C4-2B (cell line): Measurements from ENCODE around the gene TOR4A.

Experiments used
- H3K27ac ChIP-seq: fragments of 450-650 bp; 2 replicates; pipeline ENCODE4 v1.5.1; 2017
- ZFX ChIP-seq: fragments of 450-650 bp; IDR thresholded peaks from 2 replicates; pipeline ENCODE4 v1.6.1; 2017
- TF ChIP-seq, protein P1 (sequence below): fragments of 450-650 bp; conservative IDR thresholded peaks from 2 replicates; pipeline ENCODE4 v1.5.1; 2017; ENCODE audit warnings: mild to moderate bottlenecking

TOR4A gene

DNA sequence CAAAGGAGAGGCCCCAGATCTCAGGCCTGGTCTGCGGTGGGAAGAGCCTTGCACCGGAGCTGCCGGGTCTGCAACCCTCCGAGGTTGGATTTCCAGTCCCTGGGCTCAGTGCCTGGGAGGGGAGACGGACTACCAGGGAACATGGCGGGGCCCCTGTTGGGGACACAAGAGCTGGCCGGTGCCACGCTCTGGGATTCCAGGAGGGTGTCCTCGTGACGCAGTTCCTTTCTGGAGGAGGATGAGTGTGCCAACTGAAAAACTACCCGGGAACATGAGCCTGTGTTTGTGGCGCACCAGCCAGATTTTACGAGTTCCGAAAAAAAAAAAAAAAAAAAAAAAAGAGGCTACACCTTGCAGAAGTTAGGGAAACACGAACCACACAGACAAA lies 15.6 kb downstream of the TOR4A start:
- no peak for TF ChIP-seq ZFX
- TF ChIP-seq, protein P1, sequence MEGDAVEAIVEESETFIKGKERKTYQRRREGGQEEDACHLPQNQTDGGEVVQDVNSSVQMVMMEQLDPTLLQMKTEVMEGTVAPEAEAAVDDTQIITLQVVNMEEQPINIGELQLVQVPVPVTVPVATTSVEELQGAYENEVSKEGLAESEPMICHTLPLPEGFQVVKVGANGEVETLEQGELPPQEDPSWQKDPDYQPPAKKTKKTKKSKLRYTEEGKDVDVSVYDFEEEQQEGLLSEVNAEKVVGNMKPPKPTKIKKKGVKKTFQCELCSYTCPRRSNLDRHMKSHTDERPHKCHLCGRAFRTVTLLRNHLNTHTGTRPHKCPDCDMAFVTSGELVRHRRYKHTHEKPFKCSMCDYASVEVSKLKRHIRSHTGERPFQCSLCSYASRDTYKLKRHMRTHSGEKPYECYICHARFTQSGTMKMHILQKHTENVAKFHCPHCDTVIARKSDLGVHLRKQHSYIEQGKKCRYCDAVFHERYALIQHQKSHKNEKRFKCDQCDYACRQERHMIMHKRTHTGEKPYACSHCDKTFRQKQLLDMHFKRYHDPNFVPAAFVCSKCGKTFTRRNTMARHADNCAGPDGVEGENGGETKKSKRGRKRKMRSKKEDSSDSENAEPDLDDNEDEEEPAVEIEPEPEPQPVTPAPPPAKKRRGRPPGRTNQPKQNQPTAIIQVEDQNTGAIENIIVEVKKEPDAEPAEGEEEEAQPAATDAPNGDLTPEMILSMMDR = no peak
- H3K27ac ChIP-seq = no peak overlapping the region

DNA sequence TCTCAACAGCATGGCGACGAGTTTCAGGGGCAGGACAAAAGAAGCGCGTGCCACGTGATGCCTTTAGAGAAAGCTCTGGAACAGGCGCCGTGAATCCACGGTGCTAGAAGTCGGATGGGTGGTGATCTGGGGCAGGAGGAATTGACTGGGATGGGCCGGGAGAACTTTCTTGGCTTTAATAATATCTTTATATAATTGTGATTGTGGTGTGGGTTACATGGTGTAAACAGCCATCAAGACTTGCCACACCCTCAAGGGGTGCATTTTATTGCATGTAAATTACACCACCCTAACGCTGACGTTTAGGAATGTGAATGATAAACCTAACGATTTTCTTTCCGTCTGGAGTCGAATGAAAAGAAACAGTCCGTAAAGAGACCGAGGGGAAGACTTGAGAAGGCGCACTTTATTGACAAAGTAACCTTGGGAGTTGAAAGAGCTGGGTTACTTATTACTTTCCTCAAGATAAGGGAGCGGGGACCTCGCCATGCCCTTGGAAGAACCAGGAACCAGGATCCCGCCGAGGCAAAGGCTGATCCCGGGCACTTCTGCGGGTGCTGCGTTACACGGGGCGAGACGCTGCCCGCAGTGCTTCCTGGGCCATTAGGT lies 16.1 kb downstream of the TOR4A start:
- H3K27ac ChIP-seq = no peak overlapping the region
- TF ChIP-seq ZFX = no peak

DNA sequence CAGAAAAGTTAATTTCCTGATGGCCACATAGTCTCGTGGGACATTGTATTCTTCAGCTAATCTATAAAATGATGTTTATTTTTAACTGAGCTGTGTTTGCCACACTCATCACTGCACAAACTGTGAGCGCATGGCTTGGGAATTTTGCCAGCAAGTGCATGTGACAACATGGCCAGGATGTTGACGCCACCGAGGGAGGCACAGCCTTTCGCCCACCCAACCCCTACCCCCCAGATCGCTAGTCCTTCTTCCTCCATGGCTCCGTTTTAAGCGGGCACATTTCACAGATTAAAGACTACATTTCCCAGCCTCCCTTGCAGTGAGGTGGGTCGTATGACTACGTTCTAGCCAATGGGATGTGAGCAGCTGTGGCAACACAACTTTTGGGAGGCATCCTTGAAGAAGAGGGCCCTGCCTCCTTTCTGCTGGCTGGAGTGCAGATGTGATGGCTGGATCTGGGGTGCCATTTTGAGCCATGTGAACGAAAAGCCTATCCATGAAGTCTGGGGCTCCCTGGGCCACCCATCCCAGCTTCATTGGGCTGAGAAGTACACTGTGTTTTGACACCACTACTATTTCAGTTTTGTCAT lies 16.7 kb downstream of the TOR4A start:
- TF ChIP-seq, protein P1 = no peak
- no peak for TF ChIP-seq ZFX
- H3K27ac ChIP-seq = no peak overlapping the region

DNA sequence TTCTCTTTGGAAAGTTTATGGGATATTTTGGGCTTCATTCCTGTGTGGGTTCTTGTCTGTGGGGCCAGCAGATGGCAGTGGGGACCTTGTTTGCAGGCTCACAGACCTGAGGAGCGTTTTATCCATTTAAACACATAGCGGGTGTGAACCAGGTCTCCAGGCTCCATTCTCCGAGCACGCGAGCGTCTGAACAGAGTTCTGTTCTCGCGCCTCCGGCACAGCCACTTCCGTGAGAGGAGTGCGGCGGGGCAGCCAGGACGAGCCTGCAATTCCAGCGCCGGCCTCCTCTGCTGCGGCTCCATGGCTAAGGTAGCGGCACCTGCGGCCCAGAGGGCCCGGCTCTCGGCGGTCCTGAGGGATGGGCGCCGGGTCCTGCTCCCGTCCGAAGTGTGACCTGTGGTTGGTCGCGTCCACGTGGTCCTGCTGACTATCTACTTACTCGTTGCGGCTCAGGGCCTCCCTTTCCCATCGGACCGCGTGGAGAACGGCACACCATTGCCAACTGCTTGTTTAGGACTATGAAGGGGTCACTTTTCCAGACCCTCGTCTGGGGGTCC lies 17.2 kb downstream of the TOR4A start:
- peak overlapping the region; percentile 13; the same call in 1 of the 2 replicates for H3K27ac ChIP-seq

DNA sequence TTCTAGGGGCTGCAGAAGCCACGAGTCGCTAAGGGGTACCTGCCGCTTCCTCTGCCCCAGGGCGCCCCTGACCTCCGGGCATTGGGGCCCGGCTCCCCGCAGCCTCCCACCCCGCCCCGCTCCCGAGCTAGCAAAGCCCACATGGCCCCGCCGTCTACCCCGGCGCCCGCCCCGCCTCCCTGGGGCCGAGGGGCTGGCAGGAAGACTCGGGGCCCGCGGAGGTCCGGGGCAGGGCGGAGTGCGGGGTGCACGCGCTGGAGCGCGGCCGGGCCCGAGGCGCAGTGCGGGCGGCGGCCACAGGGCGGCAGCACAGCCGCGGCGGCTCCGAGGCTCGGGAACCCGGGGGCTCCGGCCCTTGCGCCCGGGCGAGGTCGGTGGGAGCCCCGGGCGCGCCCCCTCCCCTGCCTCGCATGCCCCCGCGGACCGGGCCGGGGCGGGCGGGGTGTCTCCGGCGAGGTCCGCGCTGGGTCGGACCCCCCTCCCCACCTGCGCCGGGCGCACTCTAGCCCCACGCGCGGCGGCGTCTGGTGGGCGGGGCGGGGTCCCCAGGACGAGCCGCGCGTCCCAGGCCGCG lies 17.8 kb downstream of the TOR4A start:
- TF ChIP-seq ZFX = no peak
- TF ChIP-seq, protein P1 = peak; percentile 97
- H3K27ac ChIP-seq = peak overlapping the region; percentile 13; the same call in 1 of the 2 replicates

More for the DNA sequence above, 17.2 kb downstream of the TOR4A start:
- TF ChIP-seq, protein P1 = no peak
- no peak for TF ChIP-seq ZFX

DNA sequence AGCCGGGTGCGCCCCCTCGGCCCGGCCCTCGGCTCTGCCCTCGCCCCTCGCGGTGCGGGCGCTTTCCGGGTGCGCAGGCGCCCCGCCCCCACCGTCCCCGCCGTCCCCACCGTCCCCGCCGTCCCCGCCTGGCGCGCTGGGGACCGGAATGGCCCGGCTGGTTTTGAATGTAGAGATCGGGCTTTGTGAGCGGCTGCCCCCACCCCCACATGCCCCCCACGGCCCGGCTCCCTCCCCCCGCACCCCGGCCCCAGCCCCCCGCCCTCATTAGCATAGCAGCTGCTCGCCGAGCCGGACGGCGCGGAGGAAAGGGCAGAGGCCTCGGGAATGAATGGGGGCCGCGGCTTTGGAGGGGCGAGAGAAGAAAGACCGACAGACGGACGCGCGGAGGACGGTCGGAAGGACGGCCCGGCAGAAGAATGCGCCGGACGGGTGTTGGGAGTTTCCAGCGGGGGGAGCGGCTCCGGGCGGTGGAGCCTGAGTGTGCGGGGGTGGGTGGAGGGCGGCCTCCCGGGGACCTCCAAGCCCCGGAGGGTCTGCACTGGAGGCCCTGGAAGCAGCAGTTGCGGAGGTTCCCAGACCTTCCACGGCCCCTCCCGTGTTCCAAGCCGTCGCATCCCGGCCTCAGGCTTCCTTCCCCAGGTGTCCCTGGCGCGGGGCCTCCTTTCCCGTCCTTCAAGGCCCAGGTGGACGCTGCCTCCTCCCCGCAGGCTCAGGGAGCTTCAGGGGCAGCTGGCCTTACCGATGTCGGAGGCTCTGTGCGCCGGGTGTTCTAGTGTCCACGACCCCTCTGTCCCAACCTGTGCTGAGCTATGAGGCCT lies 18.5 kb downstream of the TOR4A start:
- TF ChIP-seq, protein P1 = no peak
- TF ChIP-seq ZFX = no peak
- peak overlapping the region; percentile 36 for H3K27ac ChIP-seq
